ENCODE measurements around the gene NEURL1. TPM values are rescaled to one million over a fixed set of nuclear protein-coding genes. Genes with fewer than 3 reads are reported as not detected.
A peak's percentile ranks its signal among the peaks of the same experiment; 100 is the strongest.

NEURL1 gene
- total and polyA plus RNA-seq, 8 donors: 0.89 to 136 (median 3.0) TPM

- no peak overlapping the region for H3K4me3 ChIP-seq
- H3K27me3 ChIP-seq: no peaks in the 10 kb centered on the region
- H3K36me3 ChIP-seq: peaks cover 18 to 91% (median 82%) of the 10 kb centered on the region in 4 donors
- intact Hi-C loops (cut with DNase I; ENCODE audit: low total_unique reads): no loop called here
- H3K27ac ChIP-seq: peak overlapping the region in 4 of 5 donors; percentile 23 to 69 (median 56)
- H3K4me1 ChIP-seq: peaks cover 25 to 57% (median 46%) of the 10 kb centered on the region in 4 donors
- DNase-seq: no peak
- WGBS, 5 donors: 91 to 98% (median 95%) methylated on average over 17 to 18 of the region's 18 CpGs
- no peak for TF ChIP-seq EP300 (IDR thresholded peaks at IDR 0.05)
- TF ChIP-seq POLR2AphosphoS5 (IDR thresholded peaks at IDR 0.05): no peak
- TF ChIP-seq POLR2A (IDR thresholded peaks at IDR 0.05): no peak
- TF ChIP-seq, protein P1, sequence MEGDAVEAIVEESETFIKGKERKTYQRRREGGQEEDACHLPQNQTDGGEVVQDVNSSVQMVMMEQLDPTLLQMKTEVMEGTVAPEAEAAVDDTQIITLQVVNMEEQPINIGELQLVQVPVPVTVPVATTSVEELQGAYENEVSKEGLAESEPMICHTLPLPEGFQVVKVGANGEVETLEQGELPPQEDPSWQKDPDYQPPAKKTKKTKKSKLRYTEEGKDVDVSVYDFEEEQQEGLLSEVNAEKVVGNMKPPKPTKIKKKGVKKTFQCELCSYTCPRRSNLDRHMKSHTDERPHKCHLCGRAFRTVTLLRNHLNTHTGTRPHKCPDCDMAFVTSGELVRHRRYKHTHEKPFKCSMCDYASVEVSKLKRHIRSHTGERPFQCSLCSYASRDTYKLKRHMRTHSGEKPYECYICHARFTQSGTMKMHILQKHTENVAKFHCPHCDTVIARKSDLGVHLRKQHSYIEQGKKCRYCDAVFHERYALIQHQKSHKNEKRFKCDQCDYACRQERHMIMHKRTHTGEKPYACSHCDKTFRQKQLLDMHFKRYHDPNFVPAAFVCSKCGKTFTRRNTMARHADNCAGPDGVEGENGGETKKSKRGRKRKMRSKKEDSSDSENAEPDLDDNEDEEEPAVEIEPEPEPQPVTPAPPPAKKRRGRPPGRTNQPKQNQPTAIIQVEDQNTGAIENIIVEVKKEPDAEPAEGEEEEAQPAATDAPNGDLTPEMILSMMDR (IDR thresholded peaks at IDR 0.05): no peak
- no peaks in the 10 kb centered on the region for H3K9me3 ChIP-seq
These were observed 128.8 kb downstream of the NEURL1 start for GRCh38 chr10:103622286-103622685.

GRCh38 chr10:103622935-103623574, 129.6 kb downstream of the NEURL1 start:
- peak overlapping the region in 2 of 5 donors; percentile 22 to 69 for H3K27ac ChIP-seq
- intact Hi-C loops (cut with DNase I; ENCODE audit: low total_unique reads): no loop called here
- no peak for TF ChIP-seq POLR2AphosphoS5 (IDR thresholded peaks at IDR 0.05)
- TF ChIP-seq EP300 (IDR thresholded peaks at IDR 0.05): no peak
- TF ChIP-seq, protein P1 (IDR thresholded peaks at IDR 0.05): no peak
- TF ChIP-seq POLR2A (IDR thresholded peaks at IDR 0.05): no peak
- WGBS, 5 donors: 83 to 91% (median 88%) methylated on average over 9 to 11 of the region's 11 CpGs
- H3K36me3 ChIP-seq: peaks cover 18 to 91% (median 82%) of the 10 kb centered on the region in 4 donors
- no peak for DNase-seq
- no peaks in the 10 kb centered on the region for H3K27me3 ChIP-seq
- peaks cover 20 to 49% (median 40%) of the 10 kb centered on the region in 4 donors for H3K4me1 ChIP-seq
- no peaks in the 10 kb centered on the region for H3K9me3 ChIP-seq
- no peak overlapping the region for H3K4me3 ChIP-seq

- H3K36me3 ChIP-seq: peaks cover 18 to 79% (median 75%) of the 10 kb centered on the region in 4 donors
- no peak for DNase-seq
- 78 to 90% (median 86%) methylated on average over 11 of the region's 11 CpGs for WGBS, 5 donors
These were observed 132.7 kb downstream of the NEURL1 start for GRCh38 chr10:103626178-103626577.

DNA sequence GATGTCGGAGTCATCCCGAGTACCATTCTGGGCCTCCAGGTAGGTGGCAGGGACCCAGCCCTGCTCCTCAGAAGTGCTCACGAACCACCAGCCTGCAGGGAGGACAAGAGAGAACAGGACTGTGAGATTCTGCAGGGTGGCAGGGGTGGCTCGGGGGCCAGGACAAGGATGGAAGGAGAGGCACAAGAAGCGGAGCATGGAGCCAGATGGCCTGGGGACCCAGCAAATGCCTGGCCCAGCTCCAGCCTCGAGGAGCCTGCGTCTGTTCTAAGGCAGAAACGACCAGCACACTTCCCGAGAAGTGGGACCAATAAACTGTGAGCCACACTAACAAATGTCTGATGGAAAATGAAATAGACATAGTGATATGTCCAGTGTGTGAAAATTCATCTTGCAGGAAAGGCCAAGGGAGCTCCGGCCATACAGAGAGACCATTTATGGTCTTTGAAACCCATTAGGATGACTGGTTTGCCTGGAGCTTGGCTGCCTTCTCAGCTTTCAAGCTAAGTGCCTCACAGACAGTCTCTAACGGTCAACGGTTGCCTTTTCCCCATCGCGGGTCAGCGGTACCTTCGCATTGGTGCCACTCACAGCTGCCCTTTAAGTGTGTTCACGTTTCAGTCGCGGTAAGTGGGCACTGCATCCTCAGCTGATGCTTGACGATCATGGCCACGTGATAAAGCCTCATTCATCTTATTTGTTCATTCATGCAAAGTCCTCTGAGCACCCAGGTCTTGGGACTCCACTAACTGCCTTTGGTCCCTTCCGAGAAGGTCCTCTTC, 133.8 kb downstream of the NEURL1 start:
- Histone ChIP-seq H3K9me3 (no peaks in the 10 kb centered on the region), H3K4me3 (no peak overlapping the region), H3K4me1 (peaks cover 0 to 15% (median 1%) of the 10 kb centered on the region in 4 donors), H3K27me3 (no peaks in the 10 kb centered on the region), H3K27ac (peak overlapping the region in 2 of 5 donors; percentile 5 to 28), H3K36me3 (peaks cover 20 to 78% (median 72%) of the 10 kb centered on the region in 4 donors)
- 79 to 89% (median 85%) methylated on average over 21 to 22 of the region's 22 CpGs for WGBS, 5 donors
- no peak for DNase-seq
- intact Hi-C loops (cut with DNase I; ENCODE audit: low total_unique reads): no loop called here
- TF ChIP-seq, protein P1 (IDR thresholded peaks at IDR 0.05): no peak
- no peak for TF ChIP-seq POLR2A (IDR thresholded peaks at IDR 0.05)
- no peak for TF ChIP-seq EP300 (IDR thresholded peaks at IDR 0.05)
- peak in 1 of 3 donors; percentile 15 for TF ChIP-seq POLR2AphosphoS5 (IDR thresholded peaks at IDR 0.05)

More at GRCh38 chr10:103626178-103626577, 132.7 kb downstream of the NEURL1 start:
- TF ChIP-seq EP300 (IDR thresholded peaks at IDR 0.05): no peak
- TF ChIP-seq POLR2AphosphoS5 (IDR thresholded peaks at IDR 0.05): no peak
- TF ChIP-seq, protein P1 (IDR thresholded peaks at IDR 0.05): no peak
- TF ChIP-seq POLR2A (IDR thresholded peaks at IDR 0.05): no peak
- Histone ChIP-seq H3K9me3 (no peaks in the 10 kb centered on the region), H3K4me3 (no peak overlapping the region), H3K4me1 (peaks cover 0 to 25% (median 9%) of the 10 kb centered on the region in 4 donors), H3K27me3 (no peaks in the 10 kb centered on the region), H3K27ac (no peak overlapping the region)
- intact Hi-C loops (cut with DNase I; ENCODE audit: low total_unique reads): no loop called here

All from stomach (tissue), 9 donors.